Measurements from ENCODE around the gene SERTAD3.

DNA sequence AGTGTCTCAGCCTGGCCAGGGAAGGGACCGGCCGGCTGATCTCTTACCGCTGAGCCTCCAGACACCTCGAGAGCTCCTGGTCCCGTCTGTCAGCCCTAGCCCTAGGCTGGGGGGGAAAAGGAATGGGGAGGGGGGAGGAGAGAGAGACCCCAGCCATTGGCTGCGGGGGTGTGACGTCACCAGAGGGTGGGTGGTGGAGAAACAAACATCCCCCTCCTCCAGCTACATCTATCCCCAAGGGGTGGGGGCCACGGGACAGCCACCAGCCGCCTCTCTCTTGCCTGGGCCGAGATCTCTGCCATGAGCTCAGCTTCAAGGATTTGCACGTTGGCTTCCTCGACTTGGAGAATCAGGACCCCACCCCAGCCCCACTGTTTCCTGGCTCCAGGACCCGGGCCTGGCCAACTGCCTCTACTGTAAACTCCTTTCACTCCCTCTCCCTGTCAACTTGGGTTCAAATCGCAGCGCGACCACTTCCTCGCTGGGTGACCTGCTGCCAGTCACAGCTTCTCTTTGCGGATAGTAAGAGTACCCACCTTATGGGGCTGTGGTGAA lies 30.8 kb downstream of the SERTAD3 start, which contains the start of gene PRX:
- TF ChIP-seq, protein P1, sequence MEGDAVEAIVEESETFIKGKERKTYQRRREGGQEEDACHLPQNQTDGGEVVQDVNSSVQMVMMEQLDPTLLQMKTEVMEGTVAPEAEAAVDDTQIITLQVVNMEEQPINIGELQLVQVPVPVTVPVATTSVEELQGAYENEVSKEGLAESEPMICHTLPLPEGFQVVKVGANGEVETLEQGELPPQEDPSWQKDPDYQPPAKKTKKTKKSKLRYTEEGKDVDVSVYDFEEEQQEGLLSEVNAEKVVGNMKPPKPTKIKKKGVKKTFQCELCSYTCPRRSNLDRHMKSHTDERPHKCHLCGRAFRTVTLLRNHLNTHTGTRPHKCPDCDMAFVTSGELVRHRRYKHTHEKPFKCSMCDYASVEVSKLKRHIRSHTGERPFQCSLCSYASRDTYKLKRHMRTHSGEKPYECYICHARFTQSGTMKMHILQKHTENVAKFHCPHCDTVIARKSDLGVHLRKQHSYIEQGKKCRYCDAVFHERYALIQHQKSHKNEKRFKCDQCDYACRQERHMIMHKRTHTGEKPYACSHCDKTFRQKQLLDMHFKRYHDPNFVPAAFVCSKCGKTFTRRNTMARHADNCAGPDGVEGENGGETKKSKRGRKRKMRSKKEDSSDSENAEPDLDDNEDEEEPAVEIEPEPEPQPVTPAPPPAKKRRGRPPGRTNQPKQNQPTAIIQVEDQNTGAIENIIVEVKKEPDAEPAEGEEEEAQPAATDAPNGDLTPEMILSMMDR (IDR thresholded peaks at IDR 0.05; ENCODE audit: low read length): no peak
- TF ChIP-seq EZH2 (optimal IDR thresholded peaks at IDR 0.05; ENCODE audit: low read depth, low read length): no peak

Data from MM.1S (cell line).